Testis (tissue), 3 donors: Measurements from ENCODE around the gene SART1. TPM values are rescaled to one million over a fixed set of nuclear protein-coding genes. Genes with fewer than 3 reads are reported as not detected.

Experiments used
- DNase-seq: peaks from one replicate; pipeline ENCODE4 v3.0.0-alpha.2; 2019
- H3K27ac ChIP-seq, 2 donors: fragments of 200-600 bp; sonication (generic); one replicate each; pipeline ENCODE4 v1.5.1; 2019
- H3K27me3 ChIP-seq: fragments of 200-600 bp; sonication (generic); one replicate; pipeline ENCODE4 v1.5.1; 2019
- H3K36me3 ChIP-seq: fragments of 200-600 bp; sonication (generic); one replicate; pipeline ENCODE4 v1.5.1; 2017; ENCODE audit warnings: low read depth; ENCODE audit errors: missing control alignments
- H3K4me1 ChIP-seq: fragments of 200-600 bp; sonication (generic); one replicate; pipeline ENCODE4 v1.5.1; 2019
- H3K4me3 ChIP-seq, 2 donors: fragments of 200-600 bp; sonication (generic); one replicate each; pipeline ENCODE4 v1.5.1; 2017 to 2019
- H3K9me3 ChIP-seq: fragments of 200-600 bp; sonication (generic); one replicate; pipeline ENCODE4 v1.5.1; 2017
- POLR2A ChIP-seq: fragments of 450-650 bp; IDR thresholded peaks from one replicate; pipeline ENCODE4 v1.6.1; 2017; ENCODE audit warnings: antibody characterized with exemption, mild to moderate bottlenecking, moderate library complexity
- WGBS, 2 donors: methylation state at CpG; one replicate each; pipeline ENCODE4 v1.1.5; 2018; 5-methylcytosine and 5-hydroxymethylcytosine counted together
- intact Hi-C: fragments of 100-400 bp; cut with DNase I; formaldehyde crosslinking; loops from one replicate; pipeline ENCODE4 v1.15.1; 2023; ENCODE audit warnings: low total_unique reads
- polyA plus RNA-seq: library from polyadenylated mRNA; stranded (reverse); fragments of 350-450 nt; fragmentation: Illumina TruSeq; extraction: RNeasy Lipid Tissue Mini Kit (QIAGEN cat#74804); gene quantifications from one replicate; pipeline ENCODE4 v1.2.3, GENCODE V29; 2014; ENCODE audit warnings: low read depth, low replicate concordance; ENCODE audit not compliant: insufficient read depth
- total RNA-seq, 2 donors: library from RNA; depleted of rRNA; stranded (reverse); fragments of >200 nt; gene quantifications; one replicate each; pipeline ENCODE4 v1.2.3, GENCODE V29; 2016
- TF ChIP-seq, protein P1 (sequence below), 3 experiments: fragments of 450-650 bp in 2 of 3; fragments of 200-600 bp in 1 of 3; sonication (generic) in 1 of 3; IDR thresholded peaks; one replicate each; pipeline ENCODE4 v1.5.1; 2016 to 2019; ENCODE audit warnings: antibody characterized with exemption in 3 of 3, mild to moderate bottlenecking in 2 of 3, moderate library complexity in 1 of 3

The SART1 gene
- total and polyA plus RNA-seq, 3 donors from 2014 or later = 56.8 to 102 (median 81.1) TPM

DNA sequence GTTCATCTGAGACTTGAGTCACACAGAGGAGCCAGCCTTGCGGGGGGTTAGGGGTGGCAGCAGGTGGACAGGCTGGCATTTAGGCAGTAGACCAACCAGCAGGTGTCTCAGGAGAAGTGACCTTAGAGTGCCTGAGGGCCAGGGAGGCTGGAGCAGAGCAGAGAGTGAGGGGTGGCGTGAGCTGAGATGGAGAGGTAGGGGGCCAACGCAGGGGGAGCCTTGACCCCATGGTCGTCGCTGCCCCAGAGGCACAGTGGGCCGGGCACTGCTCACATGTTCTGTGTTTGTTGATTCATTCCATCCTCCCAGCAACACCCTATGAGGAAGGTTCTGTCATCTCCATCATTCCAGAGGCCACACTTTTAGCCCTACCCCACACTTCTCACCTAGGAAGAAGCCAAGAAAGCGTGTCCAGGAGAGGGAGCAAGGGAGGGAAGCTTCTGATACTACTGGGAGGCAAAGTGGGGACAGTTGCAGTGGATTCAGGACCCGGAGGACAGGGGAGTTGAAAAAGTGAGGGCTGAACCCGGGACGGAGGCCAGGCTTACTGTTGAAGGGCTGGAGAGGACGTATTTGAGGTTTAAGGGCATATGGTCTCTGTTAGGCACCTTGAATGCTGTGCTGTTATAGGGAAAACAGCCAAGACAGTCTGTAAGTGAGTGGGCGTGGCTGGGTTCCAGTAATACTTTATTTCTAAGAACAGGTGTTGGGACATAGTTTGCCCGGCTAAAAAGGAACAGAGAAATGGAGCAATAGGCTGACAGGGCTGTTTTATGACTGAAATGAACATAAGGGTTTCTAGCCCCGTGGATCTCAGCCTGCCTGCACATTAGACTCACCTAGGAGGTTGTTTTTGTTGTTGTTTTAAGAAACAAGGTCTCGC, 7.3 kb downstream of the SART1 start:
- H3K9me3 ChIP-seq = no peaks in the 10 kb centered on the region
- no peaks in the 10 kb centered on the region for H3K36me3 ChIP-seq
- DNase-seq = no peak
- no peaks in the 10 kb centered on the region for H3K27me3 ChIP-seq
- no peak overlapping the region for H3K4me3 ChIP-seq
- intact Hi-C loops = no loop called here
- TF ChIP-seq, protein P1, sequence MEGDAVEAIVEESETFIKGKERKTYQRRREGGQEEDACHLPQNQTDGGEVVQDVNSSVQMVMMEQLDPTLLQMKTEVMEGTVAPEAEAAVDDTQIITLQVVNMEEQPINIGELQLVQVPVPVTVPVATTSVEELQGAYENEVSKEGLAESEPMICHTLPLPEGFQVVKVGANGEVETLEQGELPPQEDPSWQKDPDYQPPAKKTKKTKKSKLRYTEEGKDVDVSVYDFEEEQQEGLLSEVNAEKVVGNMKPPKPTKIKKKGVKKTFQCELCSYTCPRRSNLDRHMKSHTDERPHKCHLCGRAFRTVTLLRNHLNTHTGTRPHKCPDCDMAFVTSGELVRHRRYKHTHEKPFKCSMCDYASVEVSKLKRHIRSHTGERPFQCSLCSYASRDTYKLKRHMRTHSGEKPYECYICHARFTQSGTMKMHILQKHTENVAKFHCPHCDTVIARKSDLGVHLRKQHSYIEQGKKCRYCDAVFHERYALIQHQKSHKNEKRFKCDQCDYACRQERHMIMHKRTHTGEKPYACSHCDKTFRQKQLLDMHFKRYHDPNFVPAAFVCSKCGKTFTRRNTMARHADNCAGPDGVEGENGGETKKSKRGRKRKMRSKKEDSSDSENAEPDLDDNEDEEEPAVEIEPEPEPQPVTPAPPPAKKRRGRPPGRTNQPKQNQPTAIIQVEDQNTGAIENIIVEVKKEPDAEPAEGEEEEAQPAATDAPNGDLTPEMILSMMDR (IDR thresholded peaks at IDR 0.05) = no peak
- no peak for TF ChIP-seq POLR2A
- no peak overlapping the region for H3K27ac ChIP-seq
- H3K4me1 ChIP-seq = peaks cover 21% of the 10 kb centered on the region
- WGBS, 2 donors = 74 to 75% methylated on average over 15 of the region's 15 CpGs

DNA sequence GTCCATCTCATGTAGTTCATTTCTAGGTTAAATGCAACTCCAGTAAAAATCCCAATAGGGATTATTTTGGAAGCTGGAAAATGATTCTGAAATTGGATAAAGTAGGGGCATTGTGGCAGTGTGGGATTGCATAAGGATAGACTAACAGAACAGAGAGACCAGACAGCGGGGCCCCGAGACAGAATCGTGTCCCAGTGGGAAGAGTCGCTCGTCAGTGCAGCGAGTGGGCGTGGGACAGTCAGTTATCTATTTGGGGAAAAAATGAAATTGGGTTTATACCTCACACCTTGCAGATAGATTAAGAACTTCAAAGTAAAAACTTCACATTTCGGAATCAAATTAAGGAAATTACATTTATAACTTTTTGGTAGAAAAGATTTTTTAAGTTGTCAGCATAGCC, 10.6 kb downstream of the SART1 start:
- H3K27ac ChIP-seq = no peak overlapping the region
- no peak for DNase-seq
- no peaks in the 10 kb centered on the region for H3K9me3 ChIP-seq
- no peaks in the 10 kb centered on the region for H3K27me3 ChIP-seq
- WGBS, 2 donors = 88 to 96% methylated on average over 8 of the region's 8 CpGs
- no peak overlapping the region for H3K4me3 ChIP-seq
- H3K36me3 ChIP-seq = no peaks in the 10 kb centered on the region
- TF ChIP-seq, protein P1 (IDR thresholded peaks at IDR 0.05) = no peak
- TF ChIP-seq POLR2A = no peak
- H3K4me1 ChIP-seq = peaks cover 20% of the 10 kb centered on the region
- intact Hi-C loops = no loop called here

DNA sequence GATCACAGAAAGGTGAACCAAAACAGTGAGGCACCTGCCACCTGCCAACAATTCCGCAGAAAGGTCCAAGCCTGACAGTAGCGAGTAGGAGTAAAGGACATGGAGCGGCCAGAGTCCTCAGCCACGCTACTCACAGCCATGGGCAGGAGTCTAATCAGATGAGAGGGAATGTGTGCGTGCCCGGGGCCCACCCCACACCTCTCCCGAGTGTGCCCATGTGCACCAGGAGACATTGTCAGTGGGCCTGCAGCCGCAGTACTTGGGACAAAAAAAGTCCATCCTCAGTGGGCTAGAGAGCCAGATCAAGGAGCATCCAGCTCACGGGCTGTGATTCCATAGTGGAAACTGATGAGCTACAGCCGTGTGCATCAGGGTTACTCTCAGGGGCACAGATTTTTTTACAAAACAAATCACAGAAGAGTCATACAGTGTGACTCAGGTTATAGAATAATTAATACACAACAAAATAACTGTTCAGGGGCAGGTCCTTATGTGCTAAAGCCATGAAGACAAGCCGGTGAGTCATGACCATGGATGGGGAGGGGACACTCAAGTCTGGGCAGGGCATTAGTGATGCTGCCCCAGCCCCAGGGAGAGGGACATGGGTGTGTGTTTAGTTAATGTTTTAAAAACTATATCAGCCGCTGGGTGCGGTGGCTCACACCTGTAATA, 12.0 kb downstream of the SART1 start:
- no peak overlapping the region for H3K4me3 ChIP-seq
- no peaks in the 10 kb centered on the region for H3K36me3 ChIP-seq
- intact Hi-C loops = no loop called here

DNA sequence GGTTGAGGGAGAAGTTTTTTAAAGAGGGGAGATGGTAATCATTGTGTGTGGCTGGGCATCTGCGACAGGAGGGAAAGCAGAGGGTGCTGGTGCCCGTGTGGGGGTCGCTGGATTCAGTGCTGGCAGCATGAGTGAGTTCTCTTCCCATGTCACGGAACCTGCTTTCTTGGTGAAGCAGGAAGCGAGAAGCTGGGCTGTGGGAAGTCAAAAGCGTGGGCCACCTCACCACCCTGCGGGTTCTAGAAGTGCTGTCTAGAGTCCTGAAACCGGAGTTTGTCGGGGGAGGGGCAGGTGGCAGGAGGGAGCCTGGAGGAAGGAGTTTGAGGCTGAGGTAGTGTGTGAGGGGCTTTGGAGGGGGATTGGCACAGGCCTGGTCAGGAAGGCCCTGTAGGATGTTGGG, 14.2 kb downstream of the SART1 start:
- no peaks in the 10 kb centered on the region for H3K36me3 ChIP-seq
- no peak for DNase-seq
- WGBS, 2 donors = 93 to 94% methylated on average over 9 of the region's 9 CpGs
- no peak for TF ChIP-seq POLR2A
- TF ChIP-seq, protein P1 (IDR thresholded peaks at IDR 0.05) = no peak
- intact Hi-C loops = no loop called here
- H3K4me3 ChIP-seq = no peak overlapping the region
- H3K27ac ChIP-seq = no peak overlapping the region
- H3K27me3 ChIP-seq = no peaks in the 10 kb centered on the region
- H3K9me3 ChIP-seq = no peaks in the 10 kb centered on the region
- H3K4me1 ChIP-seq = no peaks in the 10 kb centered on the region

More for the DNA sequence above, 12.0 kb downstream of the SART1 start:
- Histone ChIP-seq H3K4me1 (peaks cover 19% of the 10 kb centered on the region), H3K9me3 (no peaks in the 10 kb centered on the region), H3K27me3 (no peaks in the 10 kb centered on the region), H3K27ac (no peak overlapping the region)
- TF ChIP-seq POLR2A = no peak
- TF ChIP-seq, protein P1 (IDR thresholded peaks at IDR 0.05) = no peak
- DNase-seq = no peak
- WGBS, 2 donors = 94 to 95% methylated on average over 12 to 13 of the region's 13 CpGs
